G401 (cell line): ENCODE results near the gene CKMT2. TPM values are rescaled to one million over a fixed set of nuclear protein-coding genes. Genes with fewer than 3 reads are reported as not detected.
"Not testable (repeated sequence)": the region's sequence is repeated elsewhere in the genome, so short reads cannot be mapped to it uniquely, and the experiment has no call there.

ENCODE experiments used
- DNase-seq: peaks from one replicate; pipeline ENCODE4 v3.0.0-alpha.2; 2015; ENCODE audit warnings: low spot score
- in situ Hi-C: cut with HindIII; loops from 2 replicates; pipeline ENCODE4 v1.10.0; 2016; ENCODE audit warnings: low sequenced_read_pairs, mixed read lengths
- total RNA-seq: library from RNA; depleted of rRNA; stranded (reverse); fragments of >200 nt; shearing (Covaris generic); gene quantifications from 2 replicates; pipeline ENCODE4 v1.2.3, GENCODE V29; 2014; rRNA removed

CKMT2 gene
- total RNA-seq, 1 experiment from 2014 or later, result not detected

DNA sequence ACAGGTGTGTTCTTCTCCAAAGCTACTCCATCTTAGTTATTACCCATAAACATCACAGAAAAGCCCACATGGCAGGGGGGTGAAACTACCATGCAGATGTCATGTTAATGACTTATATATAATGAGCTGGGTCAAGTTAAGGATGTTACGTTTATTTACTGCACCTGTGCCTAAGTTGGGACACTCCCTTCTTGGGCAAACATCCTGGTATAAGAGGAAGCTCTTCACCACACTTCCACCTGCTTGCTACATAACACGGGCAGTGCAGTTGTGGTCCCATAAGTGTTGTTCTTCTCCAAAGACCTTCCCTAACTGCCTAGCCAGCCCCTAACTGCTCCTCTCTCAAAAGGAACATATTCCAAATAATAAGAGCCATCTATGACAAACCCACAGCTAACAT, 59.0 kb downstream of the CKMT2 start:
- in situ Hi-C loops, result no loop called here
- no peak for DNase-seq

DNA sequence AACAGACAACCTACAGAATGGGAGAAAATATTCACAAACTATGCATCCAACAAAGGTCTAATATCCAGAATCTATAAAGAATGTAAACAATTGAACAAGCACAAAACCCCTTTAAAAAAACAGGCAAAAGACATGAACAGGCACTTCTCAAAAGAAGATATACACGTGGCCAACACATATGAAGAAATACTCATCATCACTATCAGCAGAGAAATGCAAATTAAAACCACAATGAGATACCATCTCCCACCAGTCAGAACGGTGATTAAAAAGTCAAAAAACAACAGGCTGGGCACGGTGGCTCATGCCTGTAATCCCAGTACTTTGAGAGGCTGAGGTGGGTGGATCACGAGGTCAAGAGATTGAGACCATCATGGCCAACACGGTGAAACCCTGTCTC, 60.9 kb downstream of the CKMT2 start:
- in situ Hi-C loops, DNase-seq: not testable (repeated sequence)

DNA sequence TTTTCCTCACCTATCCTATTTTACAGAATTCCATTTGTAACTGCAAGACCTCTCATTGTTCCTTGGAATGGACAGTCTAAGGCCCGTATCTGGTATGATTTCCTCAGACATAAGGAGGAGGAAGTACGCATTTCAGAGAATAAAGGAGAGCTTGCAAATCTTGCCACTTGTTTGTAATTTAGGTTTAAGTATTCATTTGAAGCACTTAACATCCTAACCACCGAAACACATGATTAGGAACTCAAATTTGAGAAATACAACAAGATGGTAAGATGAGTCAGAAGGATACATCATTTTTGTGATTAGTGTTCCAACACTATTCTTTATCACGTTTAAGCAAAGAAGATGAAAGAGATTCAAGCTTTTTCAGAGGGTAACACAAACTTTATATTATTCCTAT, 64.4 kb downstream of the CKMT2 start:
- in situ Hi-C loops, result no loop called here
- DNase-seq, result no peak

DNA sequence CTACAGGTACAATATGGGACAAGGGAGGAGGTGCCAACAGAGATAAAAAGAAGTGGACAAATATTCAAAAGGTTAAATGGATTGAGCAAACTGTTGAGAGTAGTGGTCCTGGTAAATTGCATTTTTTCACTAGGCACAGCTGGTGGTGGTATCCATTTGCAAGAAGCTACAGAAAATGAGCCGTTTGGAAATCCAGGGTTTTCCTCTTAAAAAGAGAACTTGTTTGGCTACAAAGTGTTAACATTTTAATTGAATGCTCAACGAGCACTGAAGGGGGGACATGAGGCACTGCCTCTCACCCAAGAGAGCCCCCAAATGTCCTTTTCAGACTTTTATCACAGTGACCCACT, 67.8 kb downstream of the CKMT2 start:
- in situ Hi-C loops, result no loop called here
- DNase-seq, result no peak

DNA sequence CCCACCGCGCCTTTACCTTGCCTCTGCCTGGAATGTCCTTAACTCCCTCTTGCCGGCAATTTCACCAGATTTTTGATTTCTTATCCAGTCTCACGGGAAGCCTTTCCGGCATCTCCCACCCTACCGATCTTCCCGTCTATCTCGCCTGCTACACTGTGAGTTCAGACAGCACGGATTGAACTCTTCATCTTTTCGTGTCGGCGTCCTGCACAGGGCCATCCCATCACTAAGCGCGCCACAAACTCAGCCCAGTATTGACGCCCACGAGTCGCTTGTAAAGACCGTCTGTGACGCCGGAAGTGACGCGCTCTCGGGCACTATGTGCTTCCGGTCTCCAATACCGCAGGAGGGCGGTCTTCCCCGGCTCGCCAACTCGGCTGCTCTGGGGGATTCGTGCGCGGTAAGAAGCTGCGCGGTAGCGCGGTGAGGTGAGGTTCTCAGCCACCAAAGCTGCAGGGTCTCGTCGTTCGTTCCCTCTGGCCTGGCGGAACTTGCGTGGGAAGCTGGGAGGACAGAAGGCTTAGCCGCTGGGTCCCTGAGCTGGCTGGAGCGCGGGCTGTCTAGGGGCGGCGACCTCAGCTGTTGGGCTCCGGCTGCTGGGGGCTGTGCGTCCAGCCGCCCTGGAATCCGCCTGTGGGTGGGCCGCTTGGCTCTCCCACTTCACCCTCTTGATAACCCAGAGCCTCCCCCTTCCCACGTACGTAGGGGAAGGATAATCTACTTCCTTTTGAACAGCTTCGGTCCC, 68.3 kb downstream of the CKMT2 start, which contains the start of gene ZCCHC9:
Gene ZCCHC9 (plus strand): TSS at position 317 of the 745 bp plus-strand sequence. CDS start 3,171 bp downstream, outside the sequence.
- in situ Hi-C loops, result no loop called here

DNA sequence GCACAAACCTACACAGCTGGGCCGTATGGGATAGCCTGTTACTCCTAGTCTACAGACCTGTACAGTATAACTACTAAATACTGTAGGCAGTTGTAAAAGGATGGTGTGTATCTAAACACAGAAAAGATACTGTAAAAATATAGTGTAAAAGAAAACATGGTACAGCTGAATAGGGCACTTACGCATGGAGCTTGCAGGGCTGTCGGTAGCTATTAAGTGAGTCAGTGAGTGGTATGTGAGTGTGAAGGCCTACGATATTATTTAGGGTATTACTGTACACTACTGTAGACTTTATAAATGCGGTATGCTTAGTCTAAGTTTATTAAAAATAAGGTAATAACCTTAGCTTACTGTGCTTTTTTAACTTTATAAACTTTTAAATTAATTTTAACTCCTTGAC, 69.5 kb downstream of the CKMT2 start:
- in situ Hi-C loops, result no loop called here
- no peak for DNase-seq

More for the DNA sequence above, 68.3 kb downstream of the CKMT2 start, which contains the start of gene ZCCHC9:
- DNase-seq, result peak; percentile 96

DNA sequence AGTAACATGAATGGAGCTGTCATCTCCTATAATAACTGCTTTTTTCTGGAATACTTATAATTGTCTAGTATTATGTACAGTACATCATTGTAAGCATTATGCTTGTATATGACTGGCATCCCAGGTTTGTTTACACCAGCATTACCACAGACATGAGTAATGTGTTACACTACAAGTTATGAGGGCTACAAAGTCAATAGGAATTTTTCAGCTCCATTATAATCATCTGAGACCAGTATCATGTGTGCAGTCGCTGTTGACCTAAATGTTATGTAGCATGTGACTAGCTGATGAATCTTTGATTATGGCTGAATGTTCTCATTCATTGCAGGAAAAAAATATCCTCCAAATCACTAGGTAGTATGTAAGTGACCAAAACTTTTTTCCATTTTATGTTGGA, 70.4 kb downstream of the CKMT2 start:
- in situ Hi-C loops, result no loop called here
- no peak for DNase-seq

DNA sequence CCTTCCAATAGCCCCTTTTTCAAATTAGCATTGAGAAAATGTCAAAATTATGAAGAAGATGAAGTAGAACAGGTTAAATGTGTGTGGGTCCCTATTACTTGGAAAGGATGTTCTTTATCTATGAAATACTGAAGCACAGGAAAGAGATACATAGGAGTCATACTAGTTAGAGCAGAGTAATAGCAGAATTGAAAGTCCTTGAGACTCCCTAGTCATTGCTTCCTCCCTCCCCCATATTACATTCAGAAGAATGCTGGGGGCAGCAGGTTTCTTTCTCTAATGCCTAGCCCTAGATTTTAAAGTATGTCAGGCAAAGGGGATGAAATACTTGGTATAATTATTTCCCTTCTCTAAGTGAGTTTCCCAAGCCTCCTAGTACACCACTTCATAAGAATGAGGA, 72.7 kb downstream of the CKMT2 start:
- in situ Hi-C loops, result no loop called here
- DNase-seq, result no peak

DNA sequence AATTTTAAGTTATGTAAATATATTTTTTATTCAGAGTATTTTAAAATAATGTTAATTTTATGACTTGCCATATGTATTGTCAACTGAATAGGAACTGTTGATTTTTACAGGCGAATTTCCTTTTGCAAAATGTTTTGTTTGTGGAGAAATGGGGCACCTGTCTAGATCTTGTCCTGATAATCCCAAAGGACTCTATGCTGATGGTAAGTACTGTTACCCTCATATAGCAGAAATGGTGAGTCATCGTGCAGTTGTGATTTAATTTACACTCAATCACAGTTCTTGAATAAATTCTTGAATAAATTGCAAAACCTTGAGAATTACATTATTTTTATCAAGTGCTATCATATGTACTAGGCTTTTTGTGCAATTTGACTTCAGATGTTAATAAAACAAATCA, 75.7 kb downstream of the CKMT2 start:
- in situ Hi-C loops, result no loop called here
- DNase-seq, result no peak

DNA sequence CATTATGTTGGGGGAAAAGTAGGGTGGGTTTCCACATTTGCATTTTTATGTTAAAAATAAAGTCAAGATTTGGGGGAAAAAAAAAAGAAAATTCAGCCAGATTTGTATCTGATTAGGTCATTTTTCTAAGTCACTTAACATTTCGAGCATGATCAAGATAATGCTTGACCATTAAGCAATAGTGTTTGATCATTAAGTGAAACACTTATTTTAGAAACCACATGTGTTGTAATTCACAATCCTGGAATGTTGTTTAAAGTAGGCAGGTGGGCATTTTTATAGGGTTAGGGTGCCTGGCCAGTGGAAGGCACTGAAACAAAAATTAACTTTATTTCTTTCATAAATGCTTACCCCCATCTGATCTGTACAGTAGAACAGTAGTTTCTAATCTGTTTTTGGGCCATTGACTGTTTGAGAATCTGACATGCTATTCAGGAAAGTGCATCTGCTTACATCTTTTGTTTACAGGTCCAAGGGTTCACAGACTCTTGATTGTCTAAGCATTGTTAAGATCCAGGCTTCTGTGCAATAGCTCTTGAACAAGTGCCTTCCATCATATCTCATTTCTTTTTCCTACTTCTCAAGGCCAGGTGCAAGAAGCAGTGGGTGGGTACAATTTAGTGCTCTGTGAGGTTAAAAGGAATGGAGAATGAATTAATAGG, 77.4 kb downstream of the CKMT2 start:
- DNase-seq, result no peak
- in situ Hi-C loops, result no loop called here

DNA sequence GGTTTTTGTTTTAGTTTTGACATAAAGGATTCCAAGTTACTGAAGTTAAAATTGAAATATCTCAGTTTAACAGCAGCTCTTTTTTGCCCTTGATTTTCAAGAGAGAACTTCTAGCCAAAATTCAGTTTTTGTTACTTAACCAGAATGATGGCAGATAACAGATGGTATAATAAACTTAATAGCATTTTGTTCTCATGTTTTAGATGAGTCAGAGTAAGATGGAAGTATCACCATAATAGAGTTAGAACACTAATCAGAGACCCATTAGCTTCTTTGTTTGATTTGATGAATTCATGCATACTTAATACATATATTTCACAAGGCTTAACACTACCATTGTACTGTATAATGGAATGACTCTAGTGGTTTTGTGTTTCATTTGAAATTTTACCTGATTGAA, 80.2 kb downstream of the CKMT2 start:
- no peak for DNase-seq
- in situ Hi-C loops, result no loop called here

DNA sequence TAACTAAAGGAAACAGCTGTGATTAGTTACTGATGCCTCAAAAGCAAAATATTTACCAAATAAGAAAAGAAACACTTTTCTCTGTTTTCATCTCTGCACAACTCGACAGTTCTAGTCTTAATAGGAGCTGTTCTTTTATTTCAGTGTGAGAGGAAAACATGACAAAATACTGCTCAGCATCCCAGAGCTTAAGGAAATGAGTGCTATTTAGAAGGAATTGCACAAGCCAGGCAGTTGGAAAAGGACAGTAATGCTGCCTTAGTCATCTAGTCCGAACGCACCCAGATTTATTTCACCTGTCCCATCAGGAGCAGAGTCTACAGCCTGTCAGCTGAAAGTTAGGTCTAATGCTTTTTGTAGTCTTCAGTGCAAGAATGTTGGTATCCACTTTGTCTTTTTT, 80.6 kb downstream of the CKMT2 start:
- in situ Hi-C loops, result no loop called here
- DNase-seq, result no peak

DNA sequence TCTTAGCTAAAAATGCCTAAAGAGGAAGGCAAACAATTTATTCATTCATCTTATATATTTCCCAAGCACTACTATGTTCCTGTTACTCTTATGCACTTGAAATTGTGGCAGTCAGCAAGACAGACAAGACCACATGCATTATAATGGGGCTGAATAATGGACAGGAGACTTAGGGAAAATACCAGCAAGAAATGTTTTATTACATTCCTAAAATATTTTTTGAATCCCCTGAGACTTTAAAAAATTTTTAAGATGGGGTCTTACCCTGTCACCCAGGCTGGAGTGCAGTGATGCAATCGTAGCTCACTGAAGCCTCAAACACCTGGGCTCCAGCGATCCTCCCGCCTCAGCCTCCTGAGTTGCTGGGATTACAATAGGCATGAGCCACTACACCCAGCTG, 81.5 kb downstream of the CKMT2 start:
- no peak for DNase-seq
- in situ Hi-C loops, result no loop called here

DNA sequence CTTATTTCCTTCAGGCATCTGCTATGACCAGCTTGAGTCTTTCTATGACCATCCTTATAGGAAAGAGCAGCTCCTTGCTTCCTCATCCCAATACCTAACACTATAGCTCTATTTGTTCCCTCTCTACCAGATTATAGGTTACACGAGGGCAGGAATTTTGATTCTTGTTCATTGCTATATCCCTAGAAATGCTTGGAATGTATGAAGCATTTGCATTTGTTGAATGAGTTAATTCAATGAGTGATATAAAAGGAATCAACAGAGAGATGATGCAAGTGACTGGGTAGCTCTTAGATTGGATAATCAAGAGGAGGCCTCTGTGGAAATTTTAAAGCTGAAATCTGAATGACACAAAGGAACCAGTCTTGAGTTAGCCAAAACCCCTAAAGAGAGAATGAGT, 82.2 kb downstream of the CKMT2 start:
- no peak for DNase-seq
- in situ Hi-C loops, result no loop called here

DNA sequence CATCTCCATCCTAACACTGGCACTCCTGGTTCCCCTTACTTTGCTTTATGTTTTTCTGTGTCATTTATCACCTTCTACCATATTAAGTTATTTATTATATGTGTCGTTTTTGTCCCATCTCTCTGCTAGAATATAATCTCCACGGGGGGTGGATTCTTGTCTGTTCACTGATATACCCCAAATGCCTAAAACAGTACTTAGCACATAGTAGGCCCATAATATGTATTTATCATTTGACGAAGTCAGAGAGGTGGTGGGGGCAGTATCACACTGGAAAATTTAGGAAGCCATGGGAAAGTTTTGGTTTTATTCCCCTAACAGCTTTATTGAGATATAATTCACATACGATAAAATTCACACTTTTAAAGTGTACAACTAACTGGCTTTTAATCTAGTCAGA, 82.7 kb downstream of the CKMT2 start:
- DNase-seq, result no peak
- in situ Hi-C loops, result no loop called here

Other genes with a start within 250 kb of the CKMT2 start
- 54.1 and 74.7 TPM in 2 replicates for gene ZCCHC9, start 68.3 kb downstream of the CKMT2 start, total RNA-seq
- gene ACOT12, start 160.8 kb downstream of the CKMT2 start, total RNA-seq, result not detected in 2 replicates